IPS-NIHi11 (cell line): ENCODE measurements around the gene FAM217A.
A peak's percentile ranks its signal among the peaks of the same experiment; 100 is the strongest.

Experiments
- DNase-seq: peaks from one replicate; pipeline ENCODE4 v3.0.0; 2012; ENCODE audit warnings: mixed read lengths, low spot score

The FAM217A gene

DNA sequence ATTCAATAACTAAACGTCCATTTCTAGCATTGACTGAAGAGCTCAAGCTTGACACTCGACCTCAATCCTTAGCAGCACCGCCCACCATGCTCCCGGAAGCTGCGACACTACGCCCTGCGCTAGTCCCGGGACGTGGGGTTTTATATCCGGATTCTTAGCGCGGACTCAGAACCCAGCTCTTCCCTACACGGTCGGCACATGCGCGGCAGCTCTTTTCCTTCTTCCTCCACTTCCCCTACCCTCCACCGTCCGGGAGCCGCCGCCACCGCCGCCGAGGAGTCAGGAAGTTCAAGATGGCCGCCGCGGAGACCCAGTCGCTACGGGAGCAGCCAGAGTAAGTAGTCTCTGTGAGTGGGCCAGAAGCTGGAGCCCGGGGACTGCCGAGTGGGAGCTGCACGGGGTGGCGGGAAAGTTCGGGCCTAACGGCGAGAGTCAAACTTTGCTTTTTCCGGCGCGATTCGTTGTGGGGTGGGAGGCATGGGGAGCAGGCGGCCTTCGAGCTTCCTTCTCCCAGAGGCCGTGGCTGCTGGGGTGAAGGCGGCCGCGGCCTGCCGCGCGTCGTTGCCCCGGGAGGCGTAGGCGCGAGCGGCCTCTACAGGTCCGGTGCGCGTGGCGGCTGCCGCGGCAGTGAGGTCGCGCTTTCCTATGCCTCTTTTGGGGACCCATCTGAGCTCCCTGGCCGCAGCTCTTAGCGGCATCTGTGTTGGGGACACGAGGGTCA is 57.6 kb downstream of the FAM217A start:
- DNase-seq = peak; percentile 84

DNA sequence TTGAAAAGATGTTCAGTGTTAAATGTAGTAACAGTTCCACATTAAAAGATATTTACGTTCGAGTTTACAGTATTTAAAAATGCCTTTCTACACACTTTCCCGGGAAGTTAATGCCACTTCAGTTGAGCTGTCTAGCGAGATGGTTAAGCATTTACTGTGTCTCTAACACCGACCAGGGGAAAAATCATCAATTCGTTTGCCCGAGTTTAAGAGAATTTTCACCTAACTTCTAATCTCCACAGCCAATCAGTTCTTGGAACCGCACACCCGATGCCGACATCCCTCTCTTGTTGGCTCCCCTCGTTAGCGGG is 58.2 kb downstream of the FAM217A start:
- no peak for DNase-seq

DNA sequence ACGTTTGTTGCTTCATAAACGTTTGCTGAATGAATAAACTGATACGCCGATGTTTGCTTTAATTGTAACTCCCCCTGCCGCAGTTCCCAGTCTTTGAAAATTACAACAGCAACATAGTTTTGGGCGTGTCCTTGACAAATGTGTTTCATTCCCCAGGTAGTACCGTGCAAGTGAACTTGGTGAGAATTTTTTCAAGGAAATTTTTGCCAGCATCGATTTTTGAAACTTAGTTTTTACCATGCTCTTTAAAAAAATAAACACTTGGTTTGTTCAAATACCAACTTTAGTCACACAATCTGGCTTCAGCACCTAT is 60.1 kb downstream of the FAM217A start:
- no peak for DNase-seq
